GM12878 (cell line): Measurements from ENCODE around the gene SORCS1. TPM values are rescaled to one million over a fixed set of nuclear protein-coding genes. Genes with fewer than 3 reads are reported as not detected.

ENCODE experiments used
- ATAC-seq: fragments of 200-7000 bp; cut with Tn5 transposase; 3 replicates; pipeline ENCODE4 v1.9.1; 2020; ENCODE audit warnings: mild to moderate bottlenecking, moderate library complexity
- BruUV-seq: library from RNA; stranded (reverse); fragments of 400-500 nt; replicated peaks from 2 replicates; lab custom pipeline; 2021; lab: Mats Ljungman, UMichigan
- CTCF ChIA-PET: fragments of 300-600 bp; sonication (Branson Sonifier 250); formaldehyde crosslinking; extraction: SDS; loops from one replicate; lab custom pipeline; 2021; ENCODE audit warnings: inconsistent platforms; lab: Yijun Ruan, JAX
- POLR2A ChIA-PET: fragments of 350-600 bp; formaldehyde crosslinking; extraction: SDS; loops from one replicate; lab custom pipeline; 2021; ENCODE audit warnings: inconsistent platforms; lab: Charles Lee
- RAD21 ChIA-PET: fragments of 300-600 bp; sonication (Branson Sonifier 250); formaldehyde crosslinking; loops from one replicate; lab custom pipeline; 2023; ENCODE audit warnings: antibody characterized with exemption; ENCODE audit not compliant: unreplicated experiment; lab: Charles Lee
- SMC1A ChIA-PET: fragments of 300-600 bp; sonication (Branson Sonifier 250); formaldehyde crosslinking; loops from one replicate; lab custom pipeline; 2023; ENCODE audit not compliant: unreplicated experiment, uncharacterized antibody; lab: Charles Lee
- DNase-seq: peaks from one replicate; pipeline ENCODE4 v3.0.0-alpha.2; 2011; ENCODE audit warnings: low read depth, low spot score
- FAIRE-seq: peaks from 3 replicates; lab custom pipeline; 2011; peaks lifted over from hg19 to GRCh38; lab: Jason Lieb, UNC
- H2AFZ ChIP-seq: 2 replicates; pipeline ENCODE4 v1.6.0; 2011; ENCODE audit warnings: low read depth, low read length, control low read depth; ENCODE audit not compliant: control insufficient read depth
- H3K27ac ChIP-seq: 2 replicates; pipeline ENCODE4 v1.5.1; 2011; ENCODE audit warnings: control low read depth; ENCODE audit not compliant: control insufficient read depth, insufficient read depth
- H3K27me3 ChIP-seq, 2 experiments: replicated peaks in 1 of 2; 2 replicates each; pipeline versions ENCODE4 v1.6.0 to v1.6.1; 2011; ENCODE audit warnings: low read length in 1 of 2; ENCODE audit not compliant: control insufficient read depth in 2 of 2, insufficient read depth in 2 of 2
- H3K36me3 ChIP-seq, 2 experiments: 2 replicates each; pipeline ENCODE4 v1.5.1; 2011; ENCODE audit warnings: low read length in 1 of 2; ENCODE audit not compliant: control insufficient read depth in 2 of 2, insufficient read depth in 2 of 2
- H3K4me1 ChIP-seq: 2 replicates; pipeline ENCODE4 v1.6.1; 2011; ENCODE audit warnings: mild to moderate bottlenecking, low read length, moderate library complexity, mixed read lengths; ENCODE audit not compliant: control insufficient read depth, insufficient read depth
- H3K4me2 ChIP-seq: 2 replicates; pipeline ENCODE4 v1.6.0; 2011; ENCODE audit warnings: control low read depth; ENCODE audit not compliant: control insufficient read depth, insufficient read depth
- H3K4me3 ChIP-seq: fragments of 200-600 bp; sonication (generic); 2 replicates; pipeline ENCODE4 v1.5.1; 2016
- H3K79me2 ChIP-seq: 2 replicates; pipeline ENCODE4 v1.6.0; 2011; ENCODE audit warnings: low read length; ENCODE audit not compliant: control insufficient read depth, insufficient read depth
- H3K9ac ChIP-seq: 2 replicates; pipeline ENCODE4 v1.8.0; 2011; ENCODE audit warnings: low read length, control low read depth, mixed read lengths; ENCODE audit not compliant: control insufficient read depth, insufficient read depth
- H3K9me3 ChIP-seq: replicated peaks from 3 replicates; pipeline ENCODE4 v1.5.1; 2011; ENCODE audit warnings: mild to moderate bottlenecking, low read length; ENCODE audit not compliant: control insufficient read depth, insufficient read depth
- H4K20me1 ChIP-seq: 2 replicates; pipeline ENCODE4 v1.6.0; 2011; ENCODE audit not compliant: control insufficient read depth, insufficient read depth
- EED ChIP-seq: sonication (generic); IDR thresholded peaks from 2 replicates; pipeline ENCODE4 v1.6.1; 2016; ENCODE audit warnings: antibody characterized with exemption, low read depth
- ESRRA ChIP-seq: IDR thresholded peaks from 2 replicates; pipeline ENCODE4 v1.6.1; 2012; ENCODE audit warnings: mild to moderate bottlenecking, low read length, improper control_type of control experiment
- IKZF1 ChIP-seq: fragments of 450-650 bp; conservative IDR thresholded peaks from 2 replicates; pipeline ENCODE4 v1.6.1; 2017; ENCODE audit warnings: antibody characterized with exemption, mild to moderate bottlenecking
- NFYB ChIP-seq: IDR thresholded peaks from 2 replicates; pipeline ENCODE4 v1.6.1; 2011; ENCODE audit warnings: low read depth, mild to moderate bottlenecking, low read length, improper control_type of control experiment, moderate library complexity; ENCODE audit not compliant: insufficient read depth
- NR2F1 ChIP-seq: fragments of 450-650 bp; conservative IDR thresholded peaks from 2 replicates; pipeline ENCODE4 v1.6.1; 2017; ENCODE audit warnings: mild to moderate bottlenecking
- NRF1 ChIP-seq: conservative IDR thresholded peaks from 2 replicates; pipeline ENCODE4 v1.6.1; 2011; ENCODE audit warnings: mild to moderate bottlenecking, low read depth, low read length, improper control_type of control experiment
- POLR2A ChIP-seq: IDR thresholded peaks from 2 replicates; pipeline ENCODE4 v1.6.1; 2011; ENCODE audit warnings: low read depth, mild to moderate bottlenecking, low read length
- RUNX3 ChIP-seq: IDR thresholded peaks from 2 replicates; pipeline ENCODE4 v1.6.1; 2012; ENCODE audit warnings: low read length, inconsistent platforms
- SMAD1 ChIP-seq: fragments of 450-650 bp; IDR thresholded peaks from 2 replicates; pipeline ENCODE4 v1.6.1; 2018; ENCODE audit warnings: mild to moderate bottlenecking, low read depth; ENCODE audit not compliant: partially characterized antibody
- SREBF1 ChIP-seq: IDR thresholded peaks from 2 replicates; pipeline ENCODE4 v1.6.1; 2012; ENCODE audit warnings: mild to moderate bottlenecking, low read length
- TCF3 ChIP-seq: IDR thresholded peaks from 2 replicates; pipeline ENCODE4 v1.6.1; 2012; ENCODE audit warnings: low read depth, mild to moderate bottlenecking, low read length, borderline replicate concordance; ENCODE audit not compliant: insufficient read depth
- ZNF24 ChIP-seq: fragments of 450-650 bp; IDR thresholded peaks from 2 replicates; pipeline ENCODE4 v1.6.1; 2017; ENCODE audit warnings: antibody characterized with exemption, mild to moderate bottlenecking
- ZNF274 ChIP-seq: IDR thresholded peaks from one replicate; pipeline ENCODE4 v1.8.0; 2011; ENCODE audit not compliant: insufficient read length, insufficient read depth
- WGBS: methylation state at CpG from one replicate; pipeline ENCODE4 v1.1.6; 2016; ENCODE audit warnings: low lambda C conversion rate; ENCODE audit not compliant: insufficient replicate concordance, insufficient coverage; ENCODE audit errors: missing lambda C conversion rate; 5-methylcytosine and 5-hydroxymethylcytosine counted together
- in situ Hi-C: fragments of 300-500 bp; cut with MboI; formaldehyde crosslinking; loops from 9 replicates; pipeline ENCODE4 v1.14.3; 2018; ENCODE audit warnings: mixed read lengths
- intact Hi-C: fragments of 100-400 bp; cut with micrococcal nuclease; formaldehyde crosslinking; loops from one replicate; pipeline ENCODE4 v1.14.2; 2022; ENCODE audit not compliant: unreplicated experiment
- polyA plus RNA-seq, 11 experiments: library from polyadenylated mRNA; depleted of rRNA in 4 of 11; unstranded in 6 of 11; stranded (reverse) in 5 of 11; fragments of >200 nt; fragmentation: Nextera tagmentation in 4 of 11; fragmentation: Illumina TruSeq in 1 of 11; extraction: Ambion mirVana in 4 of 11; extraction: Trizol in 1 of 11; gene quantifications; 1 replicate in 1 of 11; 2 replicates in 10 of 11; pipeline versions ENCODE4 v1.2.1 to v1.2.3, GENCODE V29; 2011 to 2016; ENCODE audit warnings: inconsistent platforms in 2 of 11, missing spikeins in 2 of 11, low read depth in 1 of 11
- total RNA-seq, 4 experiments: library from RNA; depleted of rRNA in 3 of 4; stranded (reverse); fragments of >200 nt in 3 of 4; fragmentation: Illumina TruSeq in 1 of 4; extraction: Trizol in 1 of 4; gene quantifications; 2 replicates each; pipeline versions ENCODE4 v1.2.1 to v1.2.3, GENCODE V29; 2013 to 2021
- TF ChIP-seq, protein P1 (sequence below): IDR thresholded peaks from 2 replicates; pipeline ENCODE4 v1.6.1; 2011; ENCODE audit warnings: mild to moderate bottlenecking, low read depth, low read length, moderate library complexity; ENCODE audit not compliant: insufficient replicate concordance
- TF ChIP-seq, protein P2 (sequence below): fragments of 450-650 bp; IDR thresholded peaks from 2 replicates; pipeline ENCODE4 v1.6.1; 2016; ENCODE audit warnings: mild to moderate bottlenecking
- TF ChIP-seq, protein P3 (sequence below), 3 experiments: IDR thresholded peaks in 2 of 3; conservative IDR thresholded peaks in 1 of 3; 2 replicates each; pipeline ENCODE4 v1.5.1; 2011; ENCODE audit warnings: low read depth in 3 of 3, low read length in 3 of 3, mild to moderate bottlenecking in 3 of 3, control low read depth in 2 of 3, moderate library complexity in 2 of 3, inconsistent platforms in 1 of 3, mixed read lengths in 1 of 3; ENCODE audit not compliant: control insufficient read depth in 2 of 3, insufficient read depth in 1 of 3; ENCODE audit errors: extremely low read depth in 1 of 3
- TF ChIP-seq, protein P4 (sequence below): IDR thresholded peaks from 2 replicates; pipeline ENCODE4 v1.6.1; 2011; ENCODE audit warnings: low read depth, low read length, improper control_type of control experiment, borderline replicate concordance
- TF ChIP-seq, protein P5 (sequence below): IDR thresholded peaks from 2 replicates; pipeline ENCODE4 v1.6.1; 2012; ENCODE audit warnings: low read depth, low read length, improper control_type of control experiment

Gene SORCS1
- total and polyA plus RNA-seq, 10 of the 15 experiments (the other 5 are each of a cell fraction or from before 2014, with no cell fraction given) = 0.02 to 9.6 (median 0.06) TPM; not detected in 3

DNA sequence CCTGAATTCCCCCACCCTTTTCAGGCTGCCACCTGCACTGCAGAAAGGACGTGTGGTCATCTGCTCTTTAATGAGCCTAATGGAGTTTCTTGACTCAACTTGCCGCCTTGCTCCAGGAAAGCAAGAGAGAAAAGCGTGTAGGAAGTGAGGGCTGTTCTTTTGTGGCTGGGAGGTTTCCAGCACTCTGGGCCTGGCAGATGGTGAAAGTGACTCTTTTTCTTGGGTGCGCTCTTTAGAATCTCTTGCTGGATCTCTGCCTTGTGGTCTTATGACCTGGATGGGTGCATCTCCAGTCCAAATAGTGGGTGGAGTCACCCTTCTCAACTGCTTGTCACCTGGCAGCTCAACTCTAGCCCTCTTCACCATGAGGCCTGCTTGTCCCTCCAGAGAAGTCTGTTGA lies 244.0 kb downstream of the SORCS1 start (continued):
- TF ChIP-seq, protein P1, sequence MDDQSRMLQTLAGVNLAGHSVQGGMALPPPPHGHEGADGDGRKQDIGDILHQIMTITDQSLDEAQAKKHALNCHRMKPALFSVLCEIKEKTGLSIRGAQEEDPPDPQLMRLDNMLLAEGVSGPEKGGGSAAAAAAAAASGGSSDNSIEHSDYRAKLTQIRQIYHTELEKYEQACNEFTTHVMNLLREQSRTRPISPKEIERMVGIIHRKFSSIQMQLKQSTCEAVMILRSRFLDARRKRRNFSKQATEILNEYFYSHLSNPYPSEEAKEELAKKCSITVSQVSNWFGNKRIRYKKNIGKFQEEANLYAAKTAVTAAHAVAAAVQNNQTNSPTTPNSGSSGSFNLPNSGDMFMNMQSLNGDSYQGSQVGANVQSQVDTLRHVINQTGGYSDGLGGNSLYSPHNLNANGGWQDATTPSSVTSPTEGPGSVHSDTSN = no peak
- no peak for TF ChIP-seq RUNX3

DNA sequence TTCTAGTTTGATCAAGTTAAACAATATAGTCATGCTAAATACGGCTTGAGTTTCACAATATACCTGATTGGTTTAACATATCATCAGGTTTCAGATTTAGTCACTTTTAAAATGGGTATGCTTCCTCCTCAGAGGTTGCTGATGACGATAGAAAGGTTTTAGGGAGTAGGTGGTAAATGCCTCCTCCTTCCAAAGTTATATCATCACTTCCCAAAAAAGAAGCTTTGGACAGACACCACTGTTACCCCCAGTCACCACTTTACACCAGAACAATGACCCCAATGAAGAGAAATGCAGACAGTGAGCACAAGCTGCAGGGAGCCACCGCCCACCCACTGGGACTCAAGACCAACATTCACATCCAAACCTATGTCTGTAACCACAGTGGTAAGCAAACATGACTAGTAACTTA lies 244.6 kb downstream of the SORCS1 start:
- intact Hi-C loops (no loop called here), in situ Hi-C loops (no loop called here)
- peaks cover 17% of the 10 kb centered on the region for H3K4me1 ChIP-seq
- ChIA-PET RAD21 (no interaction called here), POLR2A (interaction anchor here (3.0 kb wide), 1 partner anchor 12 kb away, joined by 11 read pairs; no protein-coding TSS in a partner anchor), SMC1A (interaction anchor here (3.4 to 4.4 kb wide), 3 partner anchors 12 to 61 kb away, joined by 15 to 27 read pairs (median 26); no protein-coding TSS in a partner anchor), CTCF (interaction anchor here (0.5 kb wide), 1 partner anchor 60 kb away, joined by 3 read pairs; no protein-coding TSS in a partner anchor)
- peak overlapping the region; percentile 44 for H3K4me2 ChIP-seq
- 16% methylated on average over 3 of the region's 3 CpGs for WGBS
- H4K20me1 ChIP-seq = no peaks in the 10 kb centered on the region
- BruUV-seq = no TSS peak
- ATAC-seq (peak; percentile 93), FAIRE-seq (peak; percentile 52), DNase-seq (peak; percentile 55)
- no peak overlapping the region for H3K9ac ChIP-seq
- peak overlapping the region; percentile 46; the same call in 1 of the 2 replicates for H3K27ac ChIP-seq
- H3K4me3 ChIP-seq = peak overlapping the region; percentile 35
- no peaks in the 10 kb centered on the region; the same call in 2 of the 3 replicates for H3K9me3 ChIP-seq
- H2AFZ ChIP-seq = peak overlapping the region; percentile 25
- no peaks in the 10 kb centered on the region for H3K27me3 ChIP-seq
- H3K36me3 ChIP-seq = no peaks in the 10 kb centered on the region
- no peaks in the 10 kb centered on the region for H3K79me2 ChIP-seq
- TF ChIP-seq IKZF1 = peak; percentile 61
- no peak for TF ChIP-seq TCF3
- TF ChIP-seq, protein P2, sequence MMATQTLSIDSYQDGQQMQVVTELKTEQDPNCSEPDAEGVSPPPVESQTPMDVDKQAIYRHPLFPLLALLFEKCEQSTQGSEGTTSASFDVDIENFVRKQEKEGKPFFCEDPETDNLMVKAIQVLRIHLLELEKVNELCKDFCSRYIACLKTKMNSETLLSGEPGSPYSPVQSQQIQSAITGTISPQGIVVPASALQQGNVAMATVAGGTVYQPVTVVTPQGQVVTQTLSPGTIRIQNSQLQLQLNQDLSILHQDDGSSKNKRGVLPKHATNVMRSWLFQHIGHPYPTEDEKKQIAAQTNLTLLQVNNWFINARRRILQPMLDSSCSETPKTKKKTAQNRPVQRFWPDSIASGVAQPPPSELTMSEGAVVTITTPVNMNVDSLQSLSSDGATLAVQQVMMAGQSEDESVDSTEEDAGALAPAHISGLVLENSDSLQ = no peak
- peak; percentile 74 for TF ChIP-seq RUNX3
- TF ChIP-seq NRF1 = no peak
- no peak for TF ChIP-seq POLR2A
- TF ChIP-seq, protein P3, sequence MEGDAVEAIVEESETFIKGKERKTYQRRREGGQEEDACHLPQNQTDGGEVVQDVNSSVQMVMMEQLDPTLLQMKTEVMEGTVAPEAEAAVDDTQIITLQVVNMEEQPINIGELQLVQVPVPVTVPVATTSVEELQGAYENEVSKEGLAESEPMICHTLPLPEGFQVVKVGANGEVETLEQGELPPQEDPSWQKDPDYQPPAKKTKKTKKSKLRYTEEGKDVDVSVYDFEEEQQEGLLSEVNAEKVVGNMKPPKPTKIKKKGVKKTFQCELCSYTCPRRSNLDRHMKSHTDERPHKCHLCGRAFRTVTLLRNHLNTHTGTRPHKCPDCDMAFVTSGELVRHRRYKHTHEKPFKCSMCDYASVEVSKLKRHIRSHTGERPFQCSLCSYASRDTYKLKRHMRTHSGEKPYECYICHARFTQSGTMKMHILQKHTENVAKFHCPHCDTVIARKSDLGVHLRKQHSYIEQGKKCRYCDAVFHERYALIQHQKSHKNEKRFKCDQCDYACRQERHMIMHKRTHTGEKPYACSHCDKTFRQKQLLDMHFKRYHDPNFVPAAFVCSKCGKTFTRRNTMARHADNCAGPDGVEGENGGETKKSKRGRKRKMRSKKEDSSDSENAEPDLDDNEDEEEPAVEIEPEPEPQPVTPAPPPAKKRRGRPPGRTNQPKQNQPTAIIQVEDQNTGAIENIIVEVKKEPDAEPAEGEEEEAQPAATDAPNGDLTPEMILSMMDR (IDR thresholded peaks at IDR 0.05 in 2 of 3, conservative IDR thresholded peaks at IDR 0.05 in 1 of 3; ENCODE audit: control insufficient read depth in 2 of 3, extremely low read depth in 1 of 3, insufficient read depth in 1 of 3, low read depth in 3 of 3, low read length in 3 of 3) = no peak
- TF ChIP-seq ZNF274 = no peak
- TF ChIP-seq SMAD1 = no peak
- no peak for TF ChIP-seq ZNF24
- TF ChIP-seq, protein P4, sequence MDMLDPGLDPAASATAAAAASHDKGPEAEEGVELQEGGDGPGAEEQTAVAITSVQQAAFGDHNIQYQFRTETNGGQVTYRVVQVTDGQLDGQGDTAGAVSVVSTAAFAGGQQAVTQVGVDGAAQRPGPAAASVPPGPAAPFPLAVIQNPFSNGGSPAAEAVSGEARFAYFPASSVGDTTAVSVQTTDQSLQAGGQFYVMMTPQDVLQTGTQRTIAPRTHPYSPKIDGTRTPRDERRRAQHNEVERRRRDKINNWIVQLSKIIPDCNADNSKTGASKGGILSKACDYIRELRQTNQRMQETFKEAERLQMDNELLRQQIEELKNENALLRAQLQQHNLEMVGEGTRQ = no peak
- TF ChIP-seq NFYB = peak; percentile 73
- TF ChIP-seq EED = no peak
- TF ChIP-seq NR2F1 = no peak
- TF ChIP-seq ESRRA = no peak
- no peak for TF ChIP-seq SREBF1
- TF ChIP-seq, protein P5, sequence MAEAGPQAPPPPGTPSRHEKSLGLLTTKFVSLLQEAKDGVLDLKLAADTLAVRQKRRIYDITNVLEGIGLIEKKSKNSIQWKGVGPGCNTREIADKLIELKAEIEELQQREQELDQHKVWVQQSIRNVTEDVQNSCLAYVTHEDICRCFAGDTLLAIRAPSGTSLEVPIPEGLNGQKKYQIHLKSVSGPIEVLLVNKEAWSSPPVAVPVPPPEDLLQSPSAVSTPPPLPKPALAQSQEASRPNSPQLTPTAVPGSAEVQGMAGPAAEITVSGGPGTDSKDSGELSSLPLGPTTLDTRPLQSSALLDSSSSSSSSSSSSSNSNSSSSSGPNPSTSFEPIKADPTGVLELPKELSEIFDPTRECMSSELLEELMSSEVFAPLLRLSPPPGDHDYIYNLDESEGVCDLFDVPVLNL = no peak
